Brain microvascular endothelial cell (primary cell): ENCODE measurements around the gene SNAPC2.

ENCODE experiments used
- DNase-seq: peaks from one replicate; pipeline ENCODE4 v3.0.0-alpha.2; 2020
- H3K27ac ChIP-seq: fragments of 250-450 bp; sonication (Bioruptor Pico); 2 replicates; pipeline ENCODE4 v1.5.1; 2020; ENCODE audit warnings: mild to moderate bottlenecking, moderate library complexity
- H3K27me3 ChIP-seq: fragments of 250-450 bp; sonication (Bioruptor Pico); replicated peaks from 2 replicates; pipeline ENCODE4 v1.5.1; 2020; ENCODE audit warnings: mild to moderate bottlenecking
- H3K36me3 ChIP-seq: fragments of 250-450 bp; sonication (Bioruptor Pico); replicated peaks from 2 replicates; pipeline ENCODE4 v1.5.1; 2020; ENCODE audit warnings: mild to moderate bottlenecking
- H3K4me3 ChIP-seq: 2 replicates; pipeline ENCODE4 v1.5.1; 2011; ENCODE audit warnings: low read depth, mild to moderate bottlenecking, control low read depth, low read length, moderate library complexity
- CTCF ChIP-seq: IDR thresholded peaks from 2 replicates; pipeline ENCODE4 v1.5.1; 2011; ENCODE audit warnings: low read depth, mild to moderate bottlenecking, moderate library complexity, low read length, control low read depth, inconsistent platforms; ENCODE audit errors: missing control alignments
- in situ Hi-C: cut with HindIII; loops from 2 replicates; pipeline ENCODE4 v1.10.0; 2017; ENCODE audit warnings: low sequenced_read_pairs, low pct_ligation_motif_present

SNAPC2 gene

GRCh38 chr19:7910321-7911161, 9.6 kb upstream of the SNAPC2 start:
- peaks cover under 1% of the 10 kb centered on the region for H3K27me3 ChIP-seq
- H3K27ac ChIP-seq = no peak overlapping the region
- in situ Hi-C loops = no loop called here
- H3K4me3 ChIP-seq = no peak overlapping the region
- DNase-seq = no peak
- peaks cover 29% of the 10 kb centered on the region for H3K36me3 ChIP-seq
- no peak for TF ChIP-seq CTCF

DNA sequence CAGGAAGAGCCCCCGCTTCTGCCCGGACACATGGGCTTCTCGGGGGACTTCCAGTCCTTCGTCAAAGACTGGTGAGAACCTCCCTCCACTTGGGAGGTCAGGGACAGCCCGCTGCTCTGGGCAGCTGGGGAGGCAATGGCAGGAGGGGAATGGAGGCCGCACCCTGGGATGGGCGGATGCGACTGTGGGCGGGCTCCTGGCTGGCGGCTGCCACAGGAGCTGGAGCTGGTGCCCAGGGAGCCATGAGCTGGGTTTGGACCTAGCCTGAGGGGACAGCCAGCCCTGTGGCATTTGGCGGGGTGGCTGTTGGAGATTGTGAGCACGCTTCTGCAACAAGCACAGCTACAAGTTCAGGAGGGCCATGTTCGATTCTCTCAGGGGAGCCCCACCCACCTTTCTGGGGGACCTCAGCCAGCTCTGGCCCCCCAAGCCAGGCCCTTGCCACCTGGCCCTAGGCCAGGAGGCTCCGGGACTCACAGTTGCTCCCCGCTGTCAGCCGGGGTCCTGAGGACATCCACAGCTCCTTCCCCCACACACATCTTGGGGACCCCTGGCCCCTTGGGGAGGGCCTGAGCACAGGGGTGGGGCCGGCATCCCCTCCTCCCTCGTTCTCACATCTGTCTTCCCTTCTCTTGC, 8.5 kb upstream of the SNAPC2 start:
- no peak overlapping the region for H3K4me3 ChIP-seq
- no peak overlapping the region for H3K27ac ChIP-seq
- in situ Hi-C loops = no loop called here
- peaks cover 8% of the 10 kb centered on the region for H3K27me3 ChIP-seq
- DNase-seq = no peak
- TF ChIP-seq CTCF = no peak
- H3K36me3 ChIP-seq = peaks cover 24% of the 10 kb centered on the region

DNA sequence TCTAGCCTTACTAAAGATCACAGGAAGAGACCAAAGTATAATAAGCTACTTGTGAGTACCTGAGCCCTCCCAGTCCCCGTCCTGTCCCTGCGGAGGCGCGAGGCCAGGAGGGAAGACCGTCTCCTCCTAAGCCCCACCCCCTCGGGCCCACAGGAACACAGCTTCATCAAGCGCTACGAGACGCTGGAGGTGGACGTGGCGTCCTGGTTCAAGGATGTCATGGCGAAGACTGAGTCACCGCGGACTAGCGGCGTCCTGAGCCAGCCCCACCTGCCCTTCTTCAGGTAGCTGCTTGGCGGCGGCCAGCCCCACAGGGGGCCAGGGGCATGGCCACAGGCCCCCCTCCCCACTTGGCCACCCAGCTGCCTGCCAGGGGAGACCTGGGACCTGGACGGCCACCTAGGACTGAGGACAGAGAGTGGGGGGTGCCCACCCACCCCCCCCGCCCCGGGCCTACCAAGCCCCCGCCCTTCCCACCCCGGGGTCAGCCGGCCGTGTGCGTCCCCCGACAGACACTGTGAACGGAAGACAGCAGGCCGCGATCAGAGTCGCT, 7.9 kb upstream of the SNAPC2 start:
- no peak for TF ChIP-seq CTCF
- H3K36me3 ChIP-seq = peaks cover 24% of the 10 kb centered on the region

GRCh38 chr19:7912697-7913564, 7.2 kb upstream of the SNAPC2 start:
- in situ Hi-C loops = no loop called here
- DNase-seq = no peak
- Histone ChIP-seq H3K36me3 (peaks cover 24% of the 10 kb centered on the region), H3K27me3 (peaks cover 14% of the 10 kb centered on the region), H3K4me3 (no peak overlapping the region), H3K27ac (no peak overlapping the region)
- TF ChIP-seq CTCF = no peak

More for the DNA sequence above, 7.9 kb upstream of the SNAPC2 start:
- Histone ChIP-seq H3K4me3 (no peak overlapping the region), H3K27ac (no peak overlapping the region), H3K27me3 (peaks cover 13% of the 10 kb centered on the region)
- DNase-seq = no peak
- in situ Hi-C loops = no loop called here

DNA sequence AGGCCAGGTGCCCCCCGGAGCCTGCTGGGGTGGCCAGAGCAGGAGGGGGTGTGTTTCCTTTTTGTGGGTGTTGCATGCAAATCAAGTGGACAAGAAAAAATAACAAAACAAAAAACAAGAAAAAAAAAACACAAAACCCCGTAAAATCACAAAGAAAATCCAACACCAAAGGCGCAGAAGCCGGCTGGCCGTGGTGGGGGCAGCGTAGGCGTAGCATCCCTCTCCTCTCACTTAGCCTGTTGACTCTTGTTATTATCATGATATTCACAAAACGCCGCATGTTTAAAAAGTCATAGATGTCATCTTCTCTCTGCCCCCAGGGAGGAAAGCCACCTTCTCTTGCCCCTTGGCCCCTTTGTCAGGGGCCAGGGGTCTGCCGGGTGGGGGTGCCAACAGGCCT, 6.5 kb upstream of the SNAPC2 start:
- H3K36me3 ChIP-seq = peaks cover 24% of the 10 kb centered on the region
- H3K27me3 ChIP-seq = peaks cover 14% of the 10 kb centered on the region
- no peak for TF ChIP-seq CTCF
- in situ Hi-C loops = no loop called here
- H3K27ac ChIP-seq = no peak overlapping the region
- H3K4me3 ChIP-seq = no peak overlapping the region
- DNase-seq = no peak
